H9 (cell line): ENCODE measurements around the gene TRIM28. TPM values are rescaled to one million over a fixed set of nuclear protein-coding genes. Genes with fewer than 3 reads are reported as not detected.

Experiments used
- DNase-seq: peaks from one replicate; pipeline ENCODE4 v3.0.0-alpha.2; 2017
- H2AFZ ChIP-seq: one replicate; pipeline ENCODE4 v1.6.1; 2013; ENCODE audit warnings: mild to moderate bottlenecking, low read length, control low read depth, moderate library complexity
- H2AK5ac ChIP-seq: 2 replicates; pipeline ENCODE4 v1.6.1; 2013; ENCODE audit warnings: low read length, control low read depth, mixed read lengths; ENCODE audit not compliant: insufficient read length
- H2BK120ac ChIP-seq: one replicate; pipeline ENCODE4 v1.6.1; 2013; ENCODE audit warnings: low read depth, mild to moderate bottlenecking, low read length, control low read depth, inconsistent platforms; ENCODE audit not compliant: poor library complexity, severe bottlenecking
- H2BK12ac ChIP-seq: 2 replicates; pipeline ENCODE4 v1.6.1; 2013; ENCODE audit warnings: low read length, control low read depth, mixed read lengths, low read depth; ENCODE audit not compliant: insufficient read length
- H2BK15ac ChIP-seq: 2 replicates; pipeline ENCODE4 v1.6.1; 2013; ENCODE audit warnings: low read depth, low read length, control low read depth
- H2BK20ac ChIP-seq: one replicate; pipeline ENCODE4 v1.6.1; 2013; ENCODE audit warnings: low read depth, mild to moderate bottlenecking, low read length, control low read depth, inconsistent platforms; ENCODE audit not compliant: poor library complexity, severe bottlenecking
- H2BK5ac ChIP-seq: 2 replicates; pipeline ENCODE4 v1.6.1; 2013; ENCODE audit warnings: low read length, control low read depth, mixed read lengths; ENCODE audit not compliant: insufficient read length
- H3K14ac ChIP-seq: 2 replicates; pipeline ENCODE4 v1.6.1; 2013; ENCODE audit warnings: low read length, control low read depth; ENCODE audit not compliant: insufficient read depth
- H3K18ac ChIP-seq: 2 replicates; pipeline ENCODE4 v1.6.1; 2013; ENCODE audit warnings: low read depth, mild to moderate bottlenecking, mixed read lengths, low read length, control low read depth; ENCODE audit not compliant: insufficient read length
- H3K23ac ChIP-seq: 2 replicates; pipeline ENCODE4 v1.6.1; 2013; ENCODE audit warnings: low read length, control low read depth, mixed read lengths, low read depth; ENCODE audit not compliant: insufficient read length
- H3K23me2 ChIP-seq: 2 replicates; pipeline ENCODE4 v1.6.1; 2013; ENCODE audit warnings: low read depth, mild to moderate bottlenecking, mixed read lengths, low read length, control low read depth; ENCODE audit not compliant: insufficient read length, poor library complexity, severe bottlenecking
- H3K27ac ChIP-seq: 2 replicates; pipeline ENCODE4 v1.5.1; 2013; ENCODE audit warnings: low read length, control low read depth, mixed read lengths, low read depth; ENCODE audit not compliant: insufficient read length
- H3K27me3 ChIP-seq: 2 replicates; pipeline ENCODE4 v1.6.1; 2013; ENCODE audit warnings: low read length, control low read depth, inconsistent platforms; ENCODE audit not compliant: insufficient read depth
- H3K4ac ChIP-seq: 2 replicates; pipeline ENCODE4 v1.6.1; 2013; ENCODE audit warnings: low read depth, mild to moderate bottlenecking, control low read depth, inconsistent platforms, low read length, moderate library complexity
- H3K4me1 ChIP-seq: 2 replicates; pipeline ENCODE4 v1.6.1; 2013; ENCODE audit warnings: low read length, control low read depth, inconsistent platforms; ENCODE audit not compliant: insufficient read depth
- H3K4me2 ChIP-seq: 2 replicates; pipeline ENCODE4 v1.6.1; 2013; ENCODE audit warnings: low read length, control low read depth, mixed read lengths; ENCODE audit not compliant: insufficient read length, insufficient read depth
- H3K56ac ChIP-seq: 2 replicates; pipeline ENCODE4 v1.6.1; 2013; ENCODE audit warnings: low read depth, mild to moderate bottlenecking, mixed read lengths, low read length, control low read depth; ENCODE audit not compliant: insufficient read length
- H3K79me1 ChIP-seq: 2 replicates; pipeline ENCODE4 v1.6.1; 2013; ENCODE audit warnings: low read depth, mild to moderate bottlenecking, moderate library complexity, low read length, control low read depth, inconsistent platforms; ENCODE audit not compliant: insufficient read depth, poor library complexity, severe bottlenecking
- H3K79me2 ChIP-seq: 2 replicates; pipeline ENCODE4 v1.6.1; 2013; ENCODE audit warnings: low read length, control low read depth, inconsistent platforms; ENCODE audit not compliant: insufficient read depth
- H3K9ac ChIP-seq: 2 replicates; pipeline ENCODE4 v1.6.1; 2013; ENCODE audit warnings: low read length, control low read depth, mixed read lengths; ENCODE audit not compliant: insufficient read length; ENCODE audit errors: extremely low read depth
- H3K9me3 ChIP-seq: one replicate; pipeline ENCODE4 v1.6.1; 2013; ENCODE audit warnings: low read depth, low read length, inconsistent platforms; ENCODE audit not compliant: control insufficient read depth
- H3T11ph ChIP-seq: one replicate; pipeline ENCODE4 v1.6.1; 2013; ENCODE audit warnings: mild to moderate bottlenecking, low read length, control low read depth, inconsistent platforms
- H4K20me1 ChIP-seq: one replicate; pipeline ENCODE4 v1.6.1; 2013; ENCODE audit not compliant: control insufficient read depth, insufficient read length, insufficient read depth
- H4K5ac ChIP-seq: 2 replicates; pipeline ENCODE4 v1.6.1; 2013; ENCODE audit warnings: low read depth, mild to moderate bottlenecking, mixed read lengths, low read length, control low read depth; ENCODE audit not compliant: insufficient read length
- H4K8ac ChIP-seq: replicated peaks from 2 replicates; pipeline ENCODE4 v1.6.1; 2013; ENCODE audit warnings: low read length, control low read depth, mixed read lengths, low read depth; ENCODE audit not compliant: insufficient read length
- H4K91ac ChIP-seq: 2 replicates; pipeline ENCODE4 v1.6.1; 2013; ENCODE audit warnings: low read depth, mild to moderate bottlenecking, moderate library complexity, mixed read lengths, low read length, control low read depth; ENCODE audit not compliant: insufficient read length
- H3K27ac Mint-ChIP-seq, 3 experiments: 2 replicates in 2 of 3; 3 replicates in 1 of 3; pipeline ENCODE4 v1.8.0; 2020 to 2021; ENCODE audit warnings: mixed read lengths in 3 of 3, mild to moderate bottlenecking in 1 of 3, moderate library complexity in 1 of 3
- H3K27me3 Mint-ChIP-seq: 2 replicates; pipeline ENCODE4 v1.8.0; 2021; ENCODE audit warnings: low read depth, mild to moderate bottlenecking, moderate library complexity, mixed read lengths
- H3K36me3 Mint-ChIP-seq, 3 experiments: 2 replicates in 2 of 3; 3 replicates in 1 of 3; pipeline ENCODE4 v1.8.0; 2020 to 2021; ENCODE audit warnings: low read depth in 3 of 3, mixed read lengths in 3 of 3; ENCODE audit not compliant: insufficient read depth in 1 of 3
- H3K4me1 Mint-ChIP-seq, 2 experiments: 2 replicates each; pipeline ENCODE4 v1.8.0; 2020; ENCODE audit warnings: mixed read lengths in 2 of 2
- H3K4me3 Mint-ChIP-seq, 2 experiments: 2 replicates in 1 of 2; 3 replicates in 1 of 2; pipeline ENCODE4 v1.8.0; 2020 to 2021; ENCODE audit warnings: mild to moderate bottlenecking in 2 of 2, mixed read lengths in 2 of 2, moderate library complexity in 1 of 2
- H3K9me3 Mint-ChIP-seq, 2 experiments: 2 replicates in 1 of 2; 3 replicates in 1 of 2; pipeline ENCODE4 v1.8.0; 2020; ENCODE audit warnings: mild to moderate bottlenecking in 2 of 2, mixed read lengths in 2 of 2, moderate library complexity in 1 of 2
- WGBS: extraction: QIAGEN DNeasy Blood & Tissue Kit; methylation state at CpG from one replicate; pipeline ENCODE4 v1.1.7; 2013; ENCODE audit warnings: missing lambda C conversion rate, low lambda C conversion rate, mixed read lengths; ENCODE audit not compliant: insufficient read length; ENCODE audit errors: extremely low coverage; 5-methylcytosine and 5-hydroxymethylcytosine counted together
- total RNA-seq: library from RNA; stranded (reverse); gene quantifications from 2 replicates; pipeline ENCODE4 v1.2.1, GENCODE V29; 2021
- TF ChIP-seq, protein P1 (sequence below): fragments of 200-600 bp; sonication (generic); conservative IDR thresholded peaks from 3 replicates; pipeline ENCODE4 v1.8.0; 2021; ENCODE audit warnings: antibody characterized with exemption, mild to moderate bottlenecking

TRIM28 gene
- total RNA-seq, 1 experiment from 2014 or later = 1,084 TPM

DNA sequence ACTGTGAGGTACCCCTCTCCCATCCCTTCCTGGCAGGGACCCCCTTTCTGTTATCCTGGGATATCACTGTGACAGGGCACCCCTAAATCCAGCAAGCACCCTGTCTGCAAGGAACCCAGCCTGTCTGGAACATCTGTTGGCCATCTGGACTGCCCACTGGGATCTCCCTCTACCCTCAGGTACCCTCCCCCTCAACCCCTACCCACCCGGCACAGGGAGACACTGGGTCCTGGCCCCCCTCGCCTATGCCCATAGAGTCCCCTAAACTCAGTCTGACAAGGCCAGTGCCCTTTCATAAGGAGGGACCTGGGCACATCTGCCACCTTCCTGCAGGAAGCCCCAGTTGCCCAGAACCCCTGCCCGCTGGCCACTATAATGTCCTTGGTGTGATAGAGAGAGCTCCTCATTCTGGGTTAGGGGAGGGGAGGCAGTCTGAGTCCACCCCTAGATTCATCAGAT lies 29.3 kb upstream of the TRIM28 start:
- peaks cover 9 to 19% (median 13%) of the 10 kb centered on the region in 3 experiments; a peak in 6 of 7 replicates for H3K36me3 Mint-ChIP-seq
- peaks cover 2% of the 10 kb centered on the region; the same call in 1 of the 2 replicates for H3K79me2 ChIP-seq

More for the DNA sequence above, 29.3 kb upstream of the TRIM28 start:
- no peaks in the 10 kb centered on the region for H3K27me3 ChIP-seq
- no peak overlapping the region for H4K8ac ChIP-seq
- no peak overlapping the region for H4K5ac ChIP-seq
- no peaks in the 10 kb centered on the region; the same call in 1 of the 2 replicates for H3K4me1 ChIP-seq
- H2AK5ac ChIP-seq = no peak overlapping the region
- H3K9me3 ChIP-seq = no peaks in the 10 kb centered on the region
- no peak overlapping the region for H2BK5ac ChIP-seq
- WGBS = no CpG with 5 or more reads among the region's 3 CpGs
- no peaks in the 10 kb centered on the region for H3K79me1 ChIP-seq
- peak overlapping the region; percentile 47 for H3K9ac ChIP-seq
- H3K18ac ChIP-seq = no peak overlapping the region
- no peak overlapping the region for H4K91ac ChIP-seq
- no peak overlapping the region for H2BK15ac ChIP-seq
- H3K27ac ChIP-seq = no peak overlapping the region
- no peak overlapping the region for H3K4ac ChIP-seq
- H3K4me3 Mint-ChIP-seq = peak overlapping the region; percentile 70 to 85
- H3K27me3 Mint-ChIP-seq = peaks cover 3% of the 10 kb centered on the region
- H2BK20ac ChIP-seq = no peak overlapping the region
- H3T11ph ChIP-seq = no peak overlapping the region
- peaks cover 16% of the 10 kb centered on the region for H3K23me2 ChIP-seq
- H3K4me2 ChIP-seq = peak overlapping the region; percentile 61
- peak overlapping the region; percentile 28; the same call in 1 of the 2 replicates for H3K14ac ChIP-seq
- no peaks in the 10 kb centered on the region for H3K9me3 Mint-ChIP-seq
- DNase-seq = no peak
- no peak overlapping the region for H2BK12ac ChIP-seq
- no peak overlapping the region for H3K23ac ChIP-seq
- H2BK120ac ChIP-seq = no peak overlapping the region
- peaks cover 28 to 31% of the 10 kb centered on the region in 2 experiments for H3K4me1 Mint-ChIP-seq
- TF ChIP-seq, protein P1, sequence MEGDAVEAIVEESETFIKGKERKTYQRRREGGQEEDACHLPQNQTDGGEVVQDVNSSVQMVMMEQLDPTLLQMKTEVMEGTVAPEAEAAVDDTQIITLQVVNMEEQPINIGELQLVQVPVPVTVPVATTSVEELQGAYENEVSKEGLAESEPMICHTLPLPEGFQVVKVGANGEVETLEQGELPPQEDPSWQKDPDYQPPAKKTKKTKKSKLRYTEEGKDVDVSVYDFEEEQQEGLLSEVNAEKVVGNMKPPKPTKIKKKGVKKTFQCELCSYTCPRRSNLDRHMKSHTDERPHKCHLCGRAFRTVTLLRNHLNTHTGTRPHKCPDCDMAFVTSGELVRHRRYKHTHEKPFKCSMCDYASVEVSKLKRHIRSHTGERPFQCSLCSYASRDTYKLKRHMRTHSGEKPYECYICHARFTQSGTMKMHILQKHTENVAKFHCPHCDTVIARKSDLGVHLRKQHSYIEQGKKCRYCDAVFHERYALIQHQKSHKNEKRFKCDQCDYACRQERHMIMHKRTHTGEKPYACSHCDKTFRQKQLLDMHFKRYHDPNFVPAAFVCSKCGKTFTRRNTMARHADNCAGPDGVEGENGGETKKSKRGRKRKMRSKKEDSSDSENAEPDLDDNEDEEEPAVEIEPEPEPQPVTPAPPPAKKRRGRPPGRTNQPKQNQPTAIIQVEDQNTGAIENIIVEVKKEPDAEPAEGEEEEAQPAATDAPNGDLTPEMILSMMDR = no peak
- H3K56ac ChIP-seq = no peak overlapping the region
- peak overlapping the region; percentile 72 to 93 (median 90); a peak in 6 of 7 replicates for H3K27ac Mint-ChIP-seq
- H4K20me1 ChIP-seq = no peaks in the 10 kb centered on the region
- H2AFZ ChIP-seq = no peak overlapping the region
